GM19023 (cell line): ENCODE results near the gene IGSF23.
"Not testable (repeated sequence)": the region's sequence is repeated elsewhere in the genome, so short reads cannot be mapped to it uniquely, and the experiment has no call there.

Experiments
- ATAC-seq: cut with Tn5 transposase; IDR thresholded peaks from one replicate; pipeline ENCODE4 v1.9.1; 2021; ENCODE audit warnings: mild to moderate bottlenecking, moderate library complexity; ENCODE audit not compliant: unreplicated experiment

The IGSF23 gene

DNA sequence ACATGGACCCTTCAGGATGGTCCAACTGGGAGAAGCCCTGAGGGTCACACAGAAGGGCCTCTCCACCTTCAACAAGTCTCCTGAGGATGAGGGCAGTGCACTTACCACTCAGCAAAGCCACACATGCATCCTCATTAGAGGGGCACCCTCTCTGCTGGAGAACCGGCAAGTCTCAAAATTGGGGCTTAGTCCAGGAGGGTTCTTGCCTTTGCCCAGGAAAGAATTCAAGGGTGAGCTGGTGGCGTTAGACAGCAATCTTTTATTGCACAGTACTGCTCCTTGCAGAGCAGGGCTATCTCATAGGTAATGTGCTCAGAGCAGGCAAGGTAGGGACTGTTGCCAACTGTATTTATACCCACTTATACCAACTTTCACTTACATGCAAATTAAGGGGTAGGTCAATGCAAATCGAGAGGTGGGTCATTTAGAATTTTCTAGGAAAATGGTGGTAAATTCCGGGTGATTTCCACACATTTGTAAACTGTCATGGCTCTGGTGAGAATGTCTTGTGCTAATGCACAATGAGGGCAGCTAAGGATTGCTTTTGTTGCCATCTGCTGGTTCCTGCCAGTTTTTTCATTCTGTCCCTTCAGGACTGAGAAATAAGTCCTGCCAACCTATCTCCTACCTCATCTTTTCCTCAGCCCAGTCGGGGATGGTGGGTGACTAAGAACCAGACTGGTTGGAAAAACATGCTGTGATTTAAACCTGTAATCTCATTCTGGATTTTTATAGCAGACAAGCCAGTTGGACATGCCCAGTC, 27.8 kb upstream of the IGSF23 start:
- no peak for ATAC-seq

DNA sequence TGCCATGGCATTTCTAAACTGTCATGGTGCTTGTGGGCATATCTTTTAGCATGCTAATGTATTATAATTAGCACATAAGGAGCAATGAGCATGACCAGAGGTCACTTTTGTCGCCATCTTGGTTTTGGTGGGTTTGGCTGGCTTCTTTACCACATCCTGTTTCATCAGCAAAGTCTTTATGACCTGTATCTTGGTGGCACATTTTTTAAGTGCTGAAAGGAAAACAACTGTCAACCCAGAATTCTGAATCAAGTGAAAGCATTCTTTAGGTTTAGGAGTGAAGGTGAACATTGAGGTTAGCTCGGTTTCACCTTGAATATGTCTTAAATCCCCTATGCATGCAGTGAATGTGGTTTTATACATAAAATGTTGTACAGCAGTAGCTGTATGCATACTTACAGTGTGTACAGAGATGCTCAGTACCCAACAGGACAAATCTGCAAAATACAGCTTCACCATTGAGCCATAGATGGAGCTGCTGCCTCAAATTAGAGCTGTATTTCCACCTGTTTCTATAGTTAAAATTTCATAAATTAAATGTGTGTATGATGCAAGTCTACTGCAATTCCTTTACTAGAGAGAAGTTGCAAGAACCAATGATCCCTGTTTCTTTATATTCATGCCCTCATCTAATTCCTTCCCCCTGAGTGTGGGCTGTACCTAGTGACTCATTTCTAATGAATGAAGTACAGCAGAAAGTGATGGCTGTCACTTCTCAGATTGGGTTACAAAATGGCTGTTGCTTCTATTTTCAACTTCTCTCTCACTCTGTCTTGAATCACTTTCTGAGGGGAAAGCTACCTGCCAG, 25.2 kb upstream of the IGSF23 start:
- no peak for ATAC-seq

DNA sequence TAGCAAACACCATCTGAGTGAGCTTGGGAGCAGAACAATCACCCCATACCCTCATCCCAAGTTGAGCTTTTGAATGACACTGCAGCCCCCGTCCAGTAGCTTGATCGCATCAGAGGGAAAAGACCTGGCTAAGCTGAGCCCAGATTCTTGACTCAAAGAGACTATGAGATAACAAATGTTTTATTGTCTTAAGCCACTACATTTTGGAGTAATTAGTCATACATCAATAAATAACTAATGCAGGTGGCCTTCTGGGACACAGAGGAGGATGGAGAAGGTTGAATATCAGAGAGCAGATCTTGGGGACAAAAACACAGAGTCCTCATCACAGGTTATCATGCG, 24.6 kb upstream of the IGSF23 start:
- ATAC-seq = no peak

DNA sequence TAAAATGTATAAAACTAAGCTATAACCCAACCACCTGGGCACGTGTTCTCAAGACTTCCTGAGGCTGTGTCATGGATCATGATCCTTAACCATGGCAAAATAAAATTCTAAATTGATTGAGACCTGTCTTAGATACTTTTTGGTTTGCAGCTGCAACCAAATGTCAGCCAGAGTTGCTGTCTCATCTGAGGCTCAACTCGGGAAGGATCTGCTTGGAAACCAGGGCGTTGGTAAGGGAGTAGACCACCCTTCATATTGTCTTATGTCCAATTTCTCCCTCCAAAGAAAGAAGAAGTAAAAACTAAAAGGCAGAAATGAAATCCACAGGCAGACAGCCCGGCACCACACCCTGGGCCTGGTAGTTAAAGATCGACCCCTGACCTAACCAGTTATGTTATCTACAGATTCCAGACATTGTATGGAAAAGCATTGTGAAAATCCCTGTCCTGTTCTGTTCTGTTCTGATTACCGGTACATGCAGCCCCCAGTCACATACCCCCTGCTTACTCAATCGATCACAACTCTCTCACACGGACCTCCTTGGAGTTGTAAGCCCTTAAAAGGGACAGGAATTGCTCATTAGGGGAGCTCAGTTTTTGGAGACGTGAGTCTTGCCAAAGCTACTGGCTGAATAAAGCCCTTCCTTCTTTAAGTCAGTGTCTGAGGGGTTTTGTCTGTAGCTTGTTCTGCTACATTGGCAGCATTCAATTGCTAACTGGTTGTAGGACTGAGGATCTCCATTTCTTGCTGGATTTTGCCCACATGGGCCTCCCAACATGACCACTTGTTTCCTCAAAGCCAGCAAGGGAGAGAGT, 22.9 kb upstream of the IGSF23 start:
- no peak for ATAC-seq

DNA sequence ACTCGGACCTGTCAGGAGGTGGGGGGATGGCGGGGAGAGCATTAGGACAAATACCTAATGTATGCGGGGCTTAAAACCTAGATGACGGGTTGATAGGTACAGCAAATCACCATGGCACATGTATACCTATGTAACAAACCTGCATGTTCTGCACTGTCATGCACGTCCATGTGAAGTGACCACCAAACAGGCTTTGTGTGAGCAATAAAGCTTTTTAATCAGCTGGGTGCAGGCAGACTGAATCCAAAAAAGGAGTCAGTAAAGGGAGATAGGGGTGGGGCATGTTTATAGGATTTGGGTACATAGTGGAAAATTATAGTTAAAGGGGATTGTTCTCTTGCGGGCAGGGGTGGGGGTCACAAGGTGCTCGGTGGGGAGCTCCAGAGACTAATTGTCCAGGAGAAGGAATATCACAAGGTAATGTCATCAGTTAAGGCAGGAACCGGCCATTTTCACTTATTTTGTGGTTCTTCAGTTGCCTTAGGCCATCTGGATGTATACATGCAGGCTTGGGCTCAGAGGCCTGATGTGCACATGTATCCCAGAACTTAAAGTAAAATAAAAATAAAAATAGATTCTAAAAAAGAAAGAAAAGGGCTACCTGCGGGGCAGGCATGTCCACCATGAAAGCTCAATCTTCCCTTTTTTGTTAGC, 21.9 kb upstream of the IGSF23 start:
- not testable (repeated sequence) for ATAC-seq

DNA sequence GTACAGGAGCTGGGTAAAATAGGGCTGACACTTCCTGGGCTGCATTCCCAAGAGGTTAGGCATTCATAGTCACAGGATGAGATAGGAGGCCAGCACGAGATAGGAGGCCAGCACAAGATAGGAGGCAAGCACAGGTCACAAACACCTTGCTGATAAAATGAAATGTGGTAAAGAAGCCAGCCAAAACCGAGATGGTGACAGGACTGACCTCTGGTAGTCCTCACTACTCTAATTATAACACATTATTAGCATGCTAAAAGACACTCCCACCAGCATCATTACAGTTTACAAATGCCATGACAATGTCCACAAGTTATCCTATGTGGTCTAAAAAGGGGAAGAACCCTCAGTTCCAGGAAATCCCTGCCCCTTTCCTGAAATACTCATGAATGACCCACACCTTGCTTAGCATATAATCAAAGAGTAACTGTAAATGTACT, 20.9 kb upstream of the IGSF23 start:
- no peak for ATAC-seq

DNA sequence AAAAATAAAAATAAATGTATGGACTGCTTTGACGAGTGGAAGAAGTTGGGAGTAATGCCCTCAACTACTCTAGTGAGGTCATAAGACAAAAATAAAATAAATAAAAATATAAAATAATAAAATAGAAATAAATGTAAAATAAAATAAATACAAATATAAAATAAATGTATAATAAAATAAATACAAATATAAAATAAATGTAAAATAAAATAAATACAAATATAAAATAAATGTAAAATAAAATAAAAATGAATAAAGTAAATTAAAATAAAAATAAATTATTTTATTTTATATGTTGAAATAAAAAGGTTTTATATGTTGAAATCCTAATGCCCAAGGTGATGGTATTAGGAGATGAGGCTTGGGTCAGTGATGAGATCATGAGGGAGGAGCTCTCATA, 20.1 kb upstream of the IGSF23 start:
- ATAC-seq = no peak

DNA sequence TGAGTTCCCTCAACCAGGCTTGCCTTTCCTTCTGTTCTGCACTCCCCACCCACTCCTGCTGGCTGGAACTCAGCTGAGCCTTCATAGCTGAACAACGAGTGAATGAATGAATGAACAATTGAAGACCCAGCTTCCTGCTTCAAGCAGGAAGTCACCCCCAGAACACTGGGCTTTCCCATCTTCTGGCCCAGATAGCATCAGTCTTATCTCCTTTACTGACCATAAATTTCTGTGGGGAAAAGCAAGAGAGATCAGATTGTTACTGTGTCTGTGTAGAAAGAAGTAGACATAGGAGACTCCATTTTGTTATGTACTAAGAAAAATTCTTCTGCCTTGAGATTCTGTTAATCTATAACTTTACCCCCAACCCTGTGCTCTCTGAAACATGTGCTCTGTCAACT, 19.5 kb upstream of the IGSF23 start:
- ATAC-seq = not testable (repeated sequence)

DNA sequence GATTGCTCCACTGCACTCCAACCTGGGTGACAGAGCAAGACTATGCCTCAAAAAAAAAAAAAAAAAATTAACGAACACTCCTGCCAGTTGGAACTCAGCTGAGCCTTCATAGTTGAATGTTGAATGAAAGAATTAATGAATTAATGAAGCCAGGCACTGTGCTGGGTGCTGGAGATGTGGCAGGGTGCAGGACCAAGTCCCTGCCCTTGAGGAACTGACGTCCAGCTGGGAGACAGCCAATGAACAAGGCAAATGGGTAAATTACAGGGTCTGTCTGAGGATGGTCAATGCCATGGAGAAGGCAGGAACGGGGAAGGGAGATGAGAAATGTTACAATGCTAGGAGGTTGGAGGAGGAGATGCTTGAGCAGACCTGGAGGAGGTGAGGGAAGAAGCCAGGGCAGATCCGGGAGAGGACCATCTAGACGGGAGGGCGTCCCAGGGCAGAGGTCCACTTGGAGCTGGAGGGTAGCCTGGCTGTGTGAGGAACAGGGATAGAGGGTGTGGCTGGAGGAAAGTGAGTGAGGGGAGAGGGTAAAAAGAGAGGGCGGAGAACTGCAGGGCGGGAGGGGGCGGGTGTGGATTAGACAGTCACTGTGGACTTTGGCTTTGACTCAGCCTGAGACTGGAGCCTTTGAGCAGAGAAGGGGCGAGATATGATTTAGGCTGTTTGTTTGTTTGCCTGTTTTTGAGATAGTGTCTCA, 16.8 kb upstream of the IGSF23 start:
- ATAC-seq = no peak

DNA sequence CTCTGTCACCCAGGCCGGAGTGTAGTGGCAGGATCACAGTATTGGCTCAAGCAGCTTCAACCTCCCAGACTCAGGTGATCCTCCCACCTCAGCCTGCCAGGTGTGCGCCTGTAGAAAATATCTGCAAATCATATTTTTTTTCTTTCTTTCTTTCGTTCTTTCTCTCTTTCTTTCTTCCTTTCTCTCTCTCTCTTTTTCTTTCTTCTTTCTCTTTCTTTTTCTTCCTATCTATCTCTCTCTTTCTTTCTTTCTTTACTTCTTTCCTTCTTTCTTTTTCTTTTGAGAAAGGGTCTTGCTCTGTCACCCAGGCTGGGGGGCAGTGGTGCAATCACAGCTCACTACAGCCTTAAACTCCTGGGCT, 16.3 kb upstream of the IGSF23 start:
- ATAC-seq = no peak

DNA sequence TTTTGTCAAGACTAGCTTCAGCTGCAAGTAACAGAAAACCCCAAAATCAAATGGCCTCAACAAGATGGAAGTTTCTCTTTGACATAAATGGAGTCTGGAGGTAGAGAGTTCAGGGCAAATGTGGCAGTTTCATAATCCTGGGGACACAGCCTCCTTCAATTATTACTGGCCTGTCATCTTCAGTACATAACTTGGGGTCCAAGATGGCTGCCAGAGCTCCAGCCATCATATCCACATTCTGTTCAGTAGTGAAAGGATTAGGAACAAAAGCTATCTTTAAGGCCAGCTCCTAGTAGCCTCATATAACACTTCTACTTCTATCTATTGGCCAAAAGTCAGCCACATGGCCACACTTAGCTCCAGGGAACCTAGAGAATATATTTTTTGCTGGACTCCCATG, 15.0 kb upstream of the IGSF23 start:
- no peak for ATAC-seq

DNA sequence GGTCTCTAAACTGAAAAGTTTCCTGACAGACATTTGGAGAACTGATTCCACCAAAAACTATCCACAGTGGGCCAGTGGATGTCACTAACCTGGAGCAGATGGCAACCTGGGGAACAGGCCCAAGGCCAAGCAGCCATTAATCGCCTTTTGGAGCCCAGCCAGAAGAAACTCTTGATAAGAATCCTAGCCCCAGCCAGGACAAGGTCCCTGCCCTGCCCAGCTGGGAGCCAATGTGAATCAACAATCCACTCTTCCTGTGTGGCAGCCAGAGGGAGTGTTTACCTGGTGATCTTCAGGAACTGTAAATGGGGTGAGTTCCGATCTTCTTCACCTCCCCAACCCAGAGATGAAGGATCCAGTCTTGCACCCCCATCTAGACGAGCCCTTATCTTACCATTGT, 14.5 kb upstream of the IGSF23 start:
- no peak for ATAC-seq

DNA sequence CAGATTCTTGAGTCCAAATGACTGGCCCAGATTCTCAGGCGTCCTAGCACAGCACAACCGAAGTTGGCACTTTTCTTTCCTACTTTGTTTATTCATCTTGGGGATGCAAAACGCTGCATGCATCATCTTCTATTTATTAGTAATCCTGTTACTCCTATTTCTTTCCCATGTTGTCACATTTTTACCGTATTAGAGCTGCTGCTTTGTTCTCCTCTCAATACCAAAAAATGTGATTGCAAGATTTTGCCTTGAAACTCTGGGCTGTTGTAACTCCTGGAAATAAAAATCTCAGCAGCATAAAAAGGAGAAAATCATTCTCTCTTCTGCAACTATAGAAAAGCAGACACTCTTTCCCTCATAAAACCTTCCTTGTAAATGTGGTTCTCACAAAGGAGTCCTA, 12.9 kb upstream of the IGSF23 start:
- ATAC-seq = no peak

DNA sequence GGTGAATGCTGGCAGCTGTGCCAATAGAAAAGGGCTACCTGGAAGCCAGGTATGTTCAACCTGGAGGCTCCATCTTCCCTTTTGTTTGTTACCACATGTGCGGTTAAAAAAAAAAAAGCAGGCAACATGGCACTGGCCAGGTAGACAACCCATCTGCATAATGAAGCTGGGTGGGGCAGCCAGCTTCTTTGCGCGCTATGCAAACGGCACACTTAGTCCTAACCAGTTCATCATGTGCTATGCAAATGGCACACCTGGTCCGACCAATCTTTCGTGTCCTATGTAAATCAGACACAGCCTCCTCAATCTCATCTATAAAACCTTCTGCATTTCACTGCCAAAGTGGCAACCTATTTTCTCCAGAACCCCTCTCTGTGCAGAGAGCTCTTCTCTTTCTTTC, 11.3 kb upstream of the IGSF23 start:
- no peak for ATAC-seq

DNA sequence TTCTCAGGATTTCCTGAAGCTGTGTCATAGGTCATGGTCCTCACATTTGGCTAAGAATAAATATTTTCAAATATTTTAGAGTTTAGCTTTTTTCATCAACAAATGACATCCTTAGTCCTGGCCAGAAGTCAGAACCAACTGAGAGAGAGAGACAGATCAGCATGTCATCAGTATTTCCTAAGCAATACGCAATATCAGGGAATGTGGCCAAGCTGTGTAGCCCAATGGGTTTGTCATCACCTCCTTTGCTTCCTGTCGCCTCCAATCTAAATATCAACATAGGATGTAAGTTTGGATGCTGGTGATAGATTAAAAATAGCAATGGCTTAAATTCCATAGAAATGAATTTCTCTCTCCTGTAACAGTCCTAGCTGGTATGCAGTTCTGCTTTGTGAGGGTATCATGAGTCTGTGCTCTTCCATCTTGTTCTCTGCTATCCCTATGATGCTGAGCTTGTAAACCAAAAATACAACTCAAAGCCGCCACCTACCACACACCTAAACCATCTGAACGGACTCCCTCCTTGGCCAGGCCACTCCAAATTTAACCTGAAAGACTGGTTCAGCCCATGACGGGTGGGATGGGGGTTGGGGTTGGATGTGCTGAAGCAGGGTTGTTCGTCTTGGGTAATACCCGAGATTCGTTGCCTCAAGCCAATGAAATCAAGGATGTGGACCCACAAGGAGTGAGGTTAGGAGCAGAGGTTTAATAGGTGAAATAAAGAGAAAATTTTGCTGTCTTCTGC, 10.0 kb upstream of the IGSF23 start:
- no peak for ATAC-seq

DNA sequence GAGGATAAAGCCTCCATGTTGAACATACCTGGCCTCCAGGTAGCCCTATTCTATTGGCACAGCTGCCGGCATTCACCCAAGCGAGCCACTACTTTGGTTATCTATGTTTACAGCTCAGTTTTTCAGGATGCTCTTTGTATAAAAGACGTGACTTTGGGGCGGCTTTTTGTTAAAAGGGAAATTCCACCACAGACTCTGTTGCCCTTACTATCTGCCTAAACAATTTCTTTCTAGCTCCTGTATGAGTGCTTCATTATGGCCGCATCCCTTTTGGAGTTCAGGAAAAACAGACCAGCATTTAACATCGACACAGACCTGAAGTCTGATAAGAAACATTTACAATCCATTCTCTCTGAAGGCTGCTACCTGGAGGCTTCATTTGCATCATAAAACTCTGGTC, 9.1 kb upstream of the IGSF23 start:
- no peak for ATAC-seq

DNA sequence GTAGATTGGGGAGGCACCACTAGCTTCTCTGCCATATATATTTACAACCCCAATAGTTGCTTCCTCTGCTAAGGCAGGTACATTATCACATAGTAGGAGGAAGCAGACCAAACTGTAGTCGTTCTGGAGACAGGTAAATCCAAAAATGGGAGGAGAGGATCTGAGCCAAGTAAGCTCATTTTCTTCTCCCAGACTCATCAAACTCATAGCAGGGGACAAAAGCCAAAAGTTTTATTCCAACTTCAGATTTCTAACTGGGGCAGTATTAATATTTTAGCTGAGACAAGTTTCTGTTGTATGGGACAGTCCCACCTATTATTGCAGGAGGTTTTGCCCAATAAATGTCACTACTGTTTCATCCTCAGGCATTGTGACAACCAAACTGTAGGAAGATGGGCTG, 7.8 kb upstream of the IGSF23 start:
- ATAC-seq = no peak

DNA sequence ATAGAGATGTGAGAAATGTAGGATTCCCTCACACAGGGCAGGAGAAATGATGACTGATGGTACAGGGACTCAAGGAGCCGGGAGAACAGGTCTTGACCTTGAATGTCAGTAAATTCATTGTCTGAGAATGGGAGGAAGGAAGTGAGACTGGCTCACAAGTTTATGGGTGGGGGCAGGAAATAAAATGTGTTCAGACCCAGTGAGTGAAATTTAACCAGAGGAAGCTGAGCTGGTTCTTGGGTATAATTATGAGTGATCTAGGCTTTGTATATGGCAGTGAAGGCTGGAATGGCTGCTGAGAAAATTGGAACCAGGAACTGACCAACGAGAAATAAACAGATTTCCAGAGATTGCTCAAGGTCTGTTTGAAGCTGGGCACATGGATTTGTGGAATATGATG, 6.3 kb upstream of the IGSF23 start:
- no peak for ATAC-seq

DNA sequence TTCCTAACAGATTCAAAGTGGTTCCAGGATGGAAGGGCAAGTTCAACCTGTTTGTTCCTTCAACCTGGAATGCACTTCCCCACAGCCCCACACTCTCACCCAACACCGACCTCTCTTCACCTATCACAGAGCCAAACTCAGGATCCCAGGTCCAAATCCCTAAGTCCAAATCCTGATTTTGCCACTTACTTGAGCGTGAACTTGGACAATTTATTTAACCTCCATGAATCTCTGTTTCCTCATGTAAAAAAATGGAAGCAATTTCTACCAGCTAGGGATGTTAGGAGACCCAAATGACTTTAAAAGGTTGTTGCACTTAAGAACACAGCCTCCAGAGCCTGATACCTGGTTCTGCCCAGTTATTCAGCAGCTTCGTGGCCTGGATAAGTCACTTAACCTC, 5.4 kb upstream of the IGSF23 start:
- ATAC-seq = no peak

DNA sequence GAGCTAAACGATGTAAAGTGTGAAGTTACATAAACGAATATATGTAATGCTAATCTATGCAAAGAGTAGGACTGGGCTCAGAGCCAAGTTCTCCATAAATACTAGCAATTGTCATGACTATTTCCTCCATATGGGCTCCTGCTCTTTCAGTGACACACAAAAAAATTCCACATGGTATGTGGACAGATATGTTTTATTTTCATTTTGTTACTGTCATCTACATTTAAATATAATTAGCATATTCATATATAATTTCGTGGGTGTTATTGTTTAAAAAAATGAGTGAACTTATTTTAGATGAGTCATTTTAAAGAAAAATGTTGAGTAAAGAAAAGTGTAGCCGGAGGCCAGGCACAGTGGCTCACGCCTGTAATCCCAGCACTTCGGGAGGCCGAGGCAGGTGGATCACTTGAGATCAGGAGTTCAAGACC, 5.0 kb upstream of the IGSF23 start:
- ATAC-seq = no peak
